K562 treated with DMSO at 1 percent for 12 hours (cell line): ENCODE results near the gene OPRPN. TPM values are rescaled to one million over a fixed set of nuclear protein-coding genes. Genes with fewer than 3 reads are reported as not detected.

Experiments
- total RNA-seq: library from RNA; unstranded; fragments of 300-600 nt; gene quantifications from 2 replicates; pipeline ENCODE4 v1.2.3, GENCODE V29; 2022; ENCODE audit not compliant: insufficient read depth

Gene OPRPN, protein sequence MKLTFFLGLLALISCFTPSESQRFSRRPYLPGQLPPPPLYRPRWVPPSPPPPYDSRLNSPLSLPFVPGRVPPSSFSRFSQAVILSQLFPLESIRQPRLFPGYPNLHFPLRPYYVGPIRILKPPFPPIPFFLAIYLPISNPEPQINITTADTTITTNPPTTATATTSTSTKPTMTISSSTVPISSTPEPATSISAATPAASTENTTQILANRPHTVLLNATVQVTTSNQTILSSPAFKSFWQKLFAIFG
- not detected in 2 replicates for total RNA-seq

DNA sequence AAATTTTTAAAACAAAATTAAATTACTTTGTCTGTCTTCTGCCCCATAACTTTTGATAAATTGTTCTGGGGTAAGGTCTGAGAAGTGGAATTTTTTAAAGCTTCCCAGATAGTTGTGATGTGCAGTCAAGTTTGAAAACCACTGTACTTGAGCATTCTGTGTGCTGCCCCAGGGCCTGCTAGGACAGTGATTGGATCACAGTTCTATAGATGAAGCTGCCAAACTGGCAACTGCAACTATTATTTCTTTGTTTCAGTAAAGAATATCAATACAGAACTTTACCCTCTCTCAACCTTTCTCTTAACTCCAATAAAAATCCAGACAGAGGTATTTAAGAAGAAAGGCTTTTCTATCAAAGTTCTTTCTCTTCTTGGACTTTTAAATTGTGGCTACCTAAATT, at the start of gene OPRPN:
Gene OPRPN (plus strand): TSS at position 361 of the 400 bp plus-strand sequence. CDS start 1,346 bp downstream, outside the sequence.

DNA sequence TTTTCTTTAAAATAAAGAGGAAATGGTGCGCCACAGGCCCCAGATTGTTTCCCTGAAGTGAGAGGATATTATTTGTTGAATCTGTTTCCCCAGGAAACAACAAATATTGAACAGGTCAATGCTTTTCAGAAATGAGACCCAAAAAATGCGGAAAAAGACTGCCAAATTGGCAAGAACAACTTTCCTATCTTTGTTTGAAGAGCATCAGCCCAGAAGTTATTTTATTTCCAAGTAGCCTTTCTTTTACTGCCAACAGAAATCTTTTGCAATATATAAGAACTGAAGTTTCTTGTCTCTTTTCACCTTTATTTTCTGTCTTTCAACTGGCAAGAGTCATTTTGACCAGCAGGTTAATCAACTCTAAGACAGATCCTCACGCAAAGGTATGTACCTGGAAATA, 37.3 kb upstream of the OPRPN start, which contains the start of gene SMR3A:
Gene SMR3A (plus strand): TSS at position 301 of the 400 bp plus-strand sequence. CDS start 1,356 bp downstream, outside the sequence.

GRCh38 chr4:70382691-70383181, 15.0 kb upstream of the OPRPN start, which contains the start of gene SMR3B:
Gene SMR3B (plus strand): TSS chr4:70383131. CDS start chr4:70384511, 1,380 bp downstream.

Other genes with a start within 250 kb of the OPRPN start
- not detected in 2 replicates for gene PRR27, start 243.7 kb upstream of the OPRPN start, total RNA-seq
- gene ODAM, start 202.2 kb upstream of the OPRPN start, total RNA-seq: not detected in 2 replicates
- not detected in 2 replicates for gene FDCSP, start 171.8 kb upstream of the OPRPN start, total RNA-seq
- not detected in 2 replicates for gene CSN3, start 155.3 kb upstream of the OPRPN start, total RNA-seq
- gene CABS1, start 63.0 kb upstream of the OPRPN start, total RNA-seq: not detected in 2 replicates
- gene SMR3A, start 37.2 kb upstream of the OPRPN start, total RNA-seq: not detected in 2 replicates
- not detected in 2 replicates for gene SMR3B, start 14.8 kb upstream of the OPRPN start, total RNA-seq
- gene MUC7, start 74.3 kb downstream of the OPRPN start, total RNA-seq: not detected in 2 replicates
- gene AMTN, start 120.6 kb downstream of the OPRPN start, total RNA-seq: not detected in 2 replicates
- gene AMBN, start 194.3 kb downstream of the OPRPN start, total RNA-seq: not detected in 2 replicates
- gene ENAM, start 230.8 kb downstream of the OPRPN start, total RNA-seq: not detected in 2 replicates